CD14-positive monocyte (primary cell): ENCODE measurements around the gene IFIT5. TPM values are rescaled to one million over a fixed set of nuclear protein-coding genes. Genes with fewer than 3 reads are reported as not detected.

Experiments
- DNase-seq, 3 donors: peaks; one replicate each; pipeline ENCODE4 v3.0.0-alpha.2; 2011 to 2022
- H2AFZ ChIP-seq: 2 replicates; pipeline ENCODE4 v1.6.0; 2012; ENCODE audit warnings: mild to moderate bottlenecking, low read depth, low read length, inconsistent platforms; ENCODE audit not compliant: insufficient read depth, poor library complexity, severe bottlenecking
- H3K27ac ChIP-seq, 2 donors: 1 replicate in 1 of 2; 2 replicates in 1 of 2; pipeline ENCODE4 v1.5.1; 2012 to 2013; ENCODE audit warnings: low read length in 2 of 2, control low read depth in 1 of 2, inconsistent platforms in 1 of 2, low read depth in 1 of 2, mild to moderate bottlenecking in 1 of 2
- H3K27me3 ChIP-seq, 2 donors: one replicate each; pipeline versions ENCODE4 v1.6.0 to v1.6.1; 2011 to 2013; ENCODE audit warnings: low read length in 2 of 2; ENCODE audit not compliant: control insufficient read depth in 2 of 2, insufficient read depth in 2 of 2
- H3K36me3 ChIP-seq, 2 donors: replicated peaks in 1 of 2; 1 replicate in 1 of 2; 2 replicates in 1 of 2; pipeline versions ENCODE4 v1.5.1 to v1.6.1; 2012 to 2013; ENCODE audit warnings: low read length in 2 of 2, control low read depth in 1 of 2, inconsistent platforms in 1 of 2, mild to moderate bottlenecking in 1 of 2; ENCODE audit not compliant: insufficient read depth in 2 of 2, control insufficient read depth in 1 of 2
- H3K4me1 ChIP-seq, 2 donors: 1 replicate in 1 of 2; 2 replicates in 1 of 2; pipeline versions ENCODE4 v1.5.1 to v1.6.1; 2012 to 2013; ENCODE audit warnings: low read length in 2 of 2, control low read depth in 1 of 2, inconsistent platforms in 1 of 2, mild to moderate bottlenecking in 1 of 2, moderate library complexity in 1 of 2; ENCODE audit not compliant: insufficient read depth in 2 of 2, control insufficient read depth in 1 of 2
- H3K4me2 ChIP-seq: replicated peaks from 2 replicates; pipeline ENCODE3; 2012; ENCODE audit warnings: low read length, moderate library complexity, mild to moderate bottlenecking; ENCODE audit not compliant: poor library complexity, severe bottlenecking; ENCODE audit errors: extremely low read depth
- H3K4me3 ChIP-seq, 3 experiments: fragments of 200-600 bp in 1 of 3; sonication (generic) in 1 of 3; replicated peaks in 1 of 3; 1 replicate in 2 of 3; 2 replicates in 1 of 3; pipeline ENCODE4 v1.5.1; 2011 to 2013; ENCODE audit warnings: low read length in 3 of 3, mild to moderate bottlenecking in 3 of 3, control low read depth in 2 of 3, low read depth in 2 of 3, inconsistent platforms in 1 of 3, moderate library complexity in 1 of 3
- H3K79me2 ChIP-seq: 2 replicates; pipeline ENCODE4 v1.6.0; 2012; ENCODE audit warnings: mild to moderate bottlenecking, control low read depth, inconsistent platforms, low read length, moderate library complexity; ENCODE audit not compliant: insufficient read depth
- H3K9ac ChIP-seq: 2 replicates; pipeline ENCODE4 v1.6.0; 2017; ENCODE audit warnings: low read length, mild to moderate bottlenecking; ENCODE audit not compliant: insufficient read depth, poor library complexity, severe bottlenecking
- H3K9me3 ChIP-seq, 2 donors: replicated peaks in 1 of 2; 1 replicate in 1 of 2; 2 replicates in 1 of 2; pipeline versions ENCODE4 v1.5.1 to v1.6.1; 2012 to 2013; ENCODE audit warnings: low read length in 2 of 2, control low read depth in 1 of 2; ENCODE audit not compliant: control insufficient read depth in 1 of 2, insufficient read depth in 1 of 2
- H4K20me1 ChIP-seq: 2 replicates; pipeline ENCODE4 v1.6.0; 2012; ENCODE audit warnings: mild to moderate bottlenecking, low read length, control low read depth, moderate library complexity; ENCODE audit not compliant: insufficient read depth
- H3K27ac Mint-ChIP-seq, 7 donors: one replicate each; pipeline ENCODE4 v1.8.0; 2020; ENCODE audit warnings: mild to moderate bottlenecking in 7 of 7, mixed read lengths in 7 of 7, moderate library complexity in 6 of 7, inconsistent platforms in 2 of 7
- H3K27me3 Mint-ChIP-seq, 3 donors: one replicate each; pipeline ENCODE4 v1.8.0; 2021 to 2022; ENCODE audit warnings: low read depth in 3 of 3, mild to moderate bottlenecking in 3 of 3, mixed read lengths in 3 of 3, moderate library complexity in 3 of 3, inconsistent platforms in 1 of 3
- H3K36me3 Mint-ChIP-seq, 2 donors: one replicate each; pipeline ENCODE4 v1.8.0; 2020; ENCODE audit warnings: mixed read lengths in 2 of 2, inconsistent platforms in 1 of 2, mild to moderate bottlenecking in 1 of 2
- H3K4me1 Mint-ChIP-seq: one replicate; pipeline ENCODE4 v1.8.0; 2020; ENCODE audit warnings: mild to moderate bottlenecking, mixed read lengths
- H3K4me3 Mint-ChIP-seq, 2 donors: one replicate each; pipeline ENCODE4 v1.8.0; 2020; ENCODE audit warnings: mild to moderate bottlenecking in 2 of 2, mixed read lengths in 2 of 2, moderate library complexity in 1 of 2
- H3K9me3 Mint-ChIP-seq, 7 donors: one replicate each; pipeline ENCODE4 v1.8.0; 2020 to 2022; ENCODE audit warnings: mixed read lengths in 7 of 7, mild to moderate bottlenecking in 6 of 7, moderate library complexity in 6 of 7, inconsistent platforms in 2 of 7
- CTCF ChIP-seq: fragments of 200-600 bp; IDR thresholded peaks from one replicate; pipeline ENCODE4 v1.8.0; 2022; ENCODE audit warnings: antibody characterized with exemption, mild to moderate bottlenecking
- WGBS: methylation state at CpG from one replicate; pipeline ENCODE4 v1.1.5; 2013; ENCODE audit warnings: missing lambda C conversion rate; ENCODE audit not compliant: insufficient coverage; 5-methylcytosine and 5-hydroxymethylcytosine counted together
- intact Hi-C, 2 donors: fragments of 100-400 bp; cut with micrococcal nuclease; formaldehyde crosslinking; loops; one replicate each; pipeline versions ENCODE4 v1.15.0 to v1.15.1; 2023
- polyA plus RNA-seq, 3 donors: library from polyadenylated mRNA; depleted of rRNA in 1 of 3; unstranded in 2 of 3; stranded (reverse) in 1 of 3; fragments of 300-500 nt in 2 of 3; fragments of >200 nt in 1 of 3; fragmentation: Illumina TruSeq in 2 of 3; gene quantifications; 1 replicate in 2 of 3; 2 replicates in 1 of 3; pipeline ENCODE4 v1.2.3, GENCODE V29; 2012 to 2021

The IFIT5 gene
- polyA plus RNA-seq, 3 donors, result 2.4 to 8.0 (median 5.8) TPM

- H3K27me3 Mint-ChIP-seq, result peaks cover 0 to 3% (median 1%) of the 10 kb centered on the region in 3 donors
Observed at GRCh38 chr10:89454561-89455347, 40.4 kb downstream of the IFIT5 start.

GRCh38 chr10:89458291-89458690 is 43.9 kb downstream of the IFIT5 start:
- Mint-ChIP-seq H3K36me3 (no peaks in the 10 kb centered on the region), H3K4me3 (no peak overlapping the region), H3K27ac (no peak overlapping the region), H3K4me1 (peaks cover 12% of the 10 kb centered on the region), H3K27me3 (peaks cover 0 to 7% (median 3%) of the 10 kb centered on the region in 3 donors), H3K9me3 (peaks cover 0 to 1% (median 0%) of the 10 kb centered on the region in 7 donors)
- H3K4me3 ChIP-seq, result no peak overlapping the region
- no peaks in the 10 kb centered on the region for H4K20me1 ChIP-seq
- H3K27ac ChIP-seq, result no peak overlapping the region
- no peak for DNase-seq
- no peaks in the 10 kb centered on the region for H3K9me3 ChIP-seq
- peaks cover 5 to 8% of the 10 kb centered on the region in 2 donors for H3K4me1 ChIP-seq
- no peak overlapping the region for H2AFZ ChIP-seq
- no peak overlapping the region for H3K4me2 ChIP-seq
- no peak overlapping the region for H3K9ac ChIP-seq
- no CpG with 5 or more reads among the region's 3 CpGs for WGBS
- no peaks in the 10 kb centered on the region for H3K79me2 ChIP-seq
- no peaks in the 10 kb centered on the region for H3K36me3 ChIP-seq
- no peak for TF ChIP-seq CTCF
- no peaks in the 10 kb centered on the region for H3K27me3 ChIP-seq
- intact Hi-C loops, result no loop called here

More at GRCh38 chr10:89454561-89455347, 40.4 kb downstream of the IFIT5 start:
- no peaks in the 10 kb centered on the region for H3K9me3 ChIP-seq
- H3K4me3 Mint-ChIP-seq, result no peak overlapping the region
- H3K9me3 Mint-ChIP-seq, result peaks cover 0 to 1% (median 0%) of the 10 kb centered on the region in 7 donors
- no peak overlapping the region for H3K27ac ChIP-seq
- H3K36me3 Mint-ChIP-seq, result no peaks in the 10 kb centered on the region
- H3K4me3 ChIP-seq, result no peak overlapping the region
- peak overlapping the region in 1 of 7 donors; percentile 46 for H3K27ac Mint-ChIP-seq
- H3K4me2 ChIP-seq, result no peak overlapping the region
- H3K27me3 ChIP-seq, result no peaks in the 10 kb centered on the region
- DNase-seq, result no peak
- H3K79me2 ChIP-seq, result no peaks in the 10 kb centered on the region
- no peak overlapping the region for H2AFZ ChIP-seq
- peaks cover 5 to 8% of the 10 kb centered on the region in 2 donors for H3K4me1 ChIP-seq
- no peak overlapping the region for H3K9ac ChIP-seq
- 0% methylated on average over 1 of the region's 1 CpG for WGBS
- peaks cover 12% of the 10 kb centered on the region for H3K4me1 Mint-ChIP-seq
- H3K36me3 ChIP-seq, result no peaks in the 10 kb centered on the region
- no peak for TF ChIP-seq CTCF
- intact Hi-C loops, result no loop called here
- no peaks in the 10 kb centered on the region for H4K20me1 ChIP-seq
